A204.1 (cell line): ENCODE measurements around the gene KLK10.

Experiments
- FAIRE-seq: peaks from 2 replicates; lab custom pipeline; 2012; peaks lifted over from hg19 to GRCh38; lab: Jason Lieb, UNC

The KLK10 gene

DNA sequence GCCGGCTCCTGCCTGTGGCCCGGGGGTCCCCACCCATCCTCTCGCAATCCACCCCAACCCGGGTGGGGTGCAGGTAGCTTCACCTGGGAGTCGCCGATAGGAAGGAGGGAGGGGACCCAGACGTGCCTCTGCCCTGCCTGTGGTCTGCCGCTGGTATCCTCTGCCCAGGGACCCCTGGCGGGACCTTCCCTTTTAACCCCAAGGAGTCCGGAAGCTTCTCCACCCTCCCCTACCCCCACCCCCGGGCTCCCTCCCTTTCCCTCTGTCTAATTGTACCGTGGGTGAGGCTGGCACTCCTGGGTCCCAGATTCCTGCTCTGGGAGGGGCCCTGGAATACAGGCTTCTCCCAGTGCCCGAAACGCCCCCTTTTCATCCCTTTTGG lies at the start of gene KLK10:
Gene KLK10, minus strand, starts transcription at position 166 of the 382 bp plus-strand sequence. CDS start 579 bp downstream, outside the sequence.
- no peak for FAIRE-seq

DNA sequence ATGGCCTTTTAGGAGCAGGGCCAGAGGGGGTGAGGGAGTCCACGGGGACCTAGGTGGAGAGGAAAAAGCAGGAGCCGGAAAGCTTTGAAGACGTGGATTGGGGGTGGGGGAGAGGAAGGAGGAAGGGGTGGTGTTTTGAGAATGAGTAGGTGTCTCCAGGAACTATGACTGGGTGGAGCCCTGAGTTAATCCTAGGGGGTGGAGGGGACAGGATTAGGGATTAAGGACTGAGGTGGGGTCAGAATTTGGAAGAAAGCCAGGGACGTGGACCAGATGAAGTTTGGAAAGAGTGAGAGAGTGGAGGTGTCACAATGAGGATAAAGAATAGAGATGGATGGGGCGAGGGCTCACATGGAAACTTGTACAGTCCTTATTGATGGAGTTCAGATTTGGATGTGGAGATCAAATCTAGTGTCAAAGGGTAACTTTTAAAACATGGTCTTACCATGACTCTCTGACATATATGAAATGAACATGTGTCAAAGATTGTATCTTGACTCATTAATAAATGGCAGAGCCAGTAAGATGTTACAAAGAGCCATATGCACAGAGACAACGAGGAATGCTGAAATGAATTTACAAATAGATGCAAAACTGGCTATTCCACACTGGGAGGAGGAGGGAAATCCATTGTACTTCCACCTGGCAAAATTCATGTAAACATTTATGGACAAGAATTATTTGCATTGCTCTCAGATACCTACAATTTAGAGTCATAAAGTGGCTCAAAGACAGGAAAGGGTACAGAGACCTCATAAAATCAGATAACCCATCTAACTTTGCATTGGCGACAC lies 47.1 kb upstream of the KLK10 start:
- no peak for FAIRE-seq

DNA sequence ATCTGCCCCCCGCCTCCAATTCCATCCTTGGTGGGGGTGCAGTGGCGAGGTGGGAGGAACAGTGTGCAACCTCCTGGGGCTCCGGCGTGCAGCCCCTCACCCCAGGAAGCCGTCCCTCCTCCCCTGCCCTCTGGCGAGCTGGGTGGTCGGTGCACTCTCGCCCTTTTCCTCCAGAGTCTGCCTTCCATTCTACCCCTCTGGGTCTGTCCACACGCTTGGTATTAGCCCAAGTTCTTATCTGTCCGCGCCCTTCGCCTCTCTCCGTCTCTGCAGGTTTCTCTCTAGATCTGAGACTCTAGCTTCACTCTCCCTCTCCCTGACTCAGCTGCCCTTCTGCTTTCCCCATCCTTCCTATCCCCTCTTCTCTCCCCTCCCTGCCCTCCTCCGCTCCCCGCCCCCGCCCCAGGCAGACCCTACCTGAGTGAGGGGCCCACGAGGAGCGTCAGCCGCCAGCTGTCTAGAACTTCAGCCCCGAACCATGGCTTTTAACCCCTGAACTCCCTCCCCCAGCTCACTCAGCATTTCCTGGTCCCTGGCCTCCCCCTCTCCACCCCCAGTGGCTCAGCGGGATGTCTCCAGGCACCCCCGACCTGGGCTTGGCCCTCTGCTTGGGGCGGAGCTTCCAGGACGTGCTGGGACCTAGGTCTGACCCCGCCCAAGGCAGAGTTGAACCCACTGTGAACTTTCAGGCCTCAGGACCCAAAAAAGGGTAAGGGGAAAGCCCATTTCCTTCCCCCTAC lies 45.9 kb upstream of the KLK10 start:
- no peak for FAIRE-seq

- FAIRE-seq: no peak
Observed at GRCh38 chr19:51064534-51065220, 45.2 kb upstream of the KLK10 start, which contains the start of gene KLK13. Gene KLK13 (minus strand): TSS chr19:51065092. CDS start chr19:51065067, 25 bp downstream.

- no peak for FAIRE-seq
Observed at GRCh38 chr19:51063664-51064063, 44.2 kb upstream of the KLK10 start.

DNA sequence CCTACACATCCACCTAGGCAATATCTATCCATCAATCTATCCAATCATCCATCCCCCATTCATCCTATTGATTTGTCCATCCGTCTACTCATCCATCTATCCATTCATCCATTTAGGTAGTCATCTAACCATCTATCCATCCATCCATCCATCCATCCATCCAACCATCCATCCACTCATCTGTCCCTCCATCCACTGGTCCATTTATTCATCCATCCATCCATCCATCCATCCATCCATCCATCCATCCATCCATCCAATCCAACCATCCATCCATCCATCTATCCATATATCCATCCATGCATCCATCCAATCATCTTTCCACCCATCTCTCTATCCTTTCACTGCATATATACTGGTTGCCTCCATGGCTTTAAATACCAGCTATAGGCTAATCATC lies 41.5 kb upstream of the KLK10 start:
- no peak for FAIRE-seq

- no peak for FAIRE-seq
Observed at GRCh38 chr19:51060336-51060735, 40.8 kb upstream of the KLK10 start.

DNA sequence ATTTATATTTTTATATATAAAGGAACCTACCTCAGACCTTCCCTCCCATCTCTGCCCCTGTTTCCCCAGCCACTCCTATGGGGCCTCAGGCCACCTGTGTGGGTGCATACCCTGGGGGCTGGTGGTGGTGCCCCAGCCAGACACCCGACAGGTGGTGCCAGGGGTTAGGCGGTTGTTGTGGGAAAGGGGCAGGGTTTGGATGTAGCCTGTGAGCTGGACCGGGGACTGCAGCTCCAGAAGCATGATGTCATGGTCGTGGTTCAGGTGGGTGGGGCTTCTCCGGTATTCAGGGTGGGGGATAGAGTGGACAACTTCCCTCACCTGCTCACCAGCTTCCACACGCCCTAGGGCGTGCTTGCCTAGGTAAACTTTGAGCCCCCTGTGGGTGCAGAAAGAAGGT lies 40.2 kb upstream of the KLK10 start:
- no peak for FAIRE-seq

DNA sequence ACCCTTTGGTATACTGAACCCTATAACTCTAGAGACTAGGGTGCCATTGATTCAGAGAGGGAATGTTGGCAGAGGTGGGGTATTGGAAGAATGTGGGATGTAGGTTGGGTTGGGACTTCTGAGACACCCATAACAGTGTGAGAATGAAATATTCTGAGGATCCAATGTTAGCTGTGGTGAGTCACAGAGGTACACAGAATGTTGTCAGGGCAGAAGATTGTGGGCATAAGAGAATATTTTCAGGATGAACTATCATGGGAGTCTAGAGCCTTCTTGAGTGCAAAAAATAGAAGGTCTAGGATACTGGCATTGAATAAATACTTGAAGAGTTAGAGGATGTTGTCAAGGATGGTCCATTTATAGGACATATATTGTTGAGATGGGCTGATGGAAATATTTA lies 36.4 kb upstream of the KLK10 start:
- FAIRE-seq: no peak

DNA sequence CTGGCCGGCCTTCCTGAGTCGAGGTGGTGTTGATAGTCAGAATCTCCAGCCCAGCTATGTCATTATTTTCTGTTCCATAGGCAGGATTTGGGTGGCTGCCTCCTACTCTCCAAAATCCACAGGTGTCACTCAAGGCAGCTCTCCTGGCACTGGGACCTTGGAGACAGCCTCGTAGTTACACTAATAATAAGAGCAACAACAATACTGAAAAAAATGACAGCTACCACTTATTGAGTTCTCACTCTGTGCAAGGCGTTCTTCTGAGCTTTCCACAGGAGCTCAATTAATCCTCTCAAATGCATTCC lies 27.5 kb upstream of the KLK10 start:
- FAIRE-seq: no peak

GRCh38 chr19:51044327-51044726 lies 24.8 kb upstream of the KLK10 start:
- FAIRE-seq: no peak

DNA sequence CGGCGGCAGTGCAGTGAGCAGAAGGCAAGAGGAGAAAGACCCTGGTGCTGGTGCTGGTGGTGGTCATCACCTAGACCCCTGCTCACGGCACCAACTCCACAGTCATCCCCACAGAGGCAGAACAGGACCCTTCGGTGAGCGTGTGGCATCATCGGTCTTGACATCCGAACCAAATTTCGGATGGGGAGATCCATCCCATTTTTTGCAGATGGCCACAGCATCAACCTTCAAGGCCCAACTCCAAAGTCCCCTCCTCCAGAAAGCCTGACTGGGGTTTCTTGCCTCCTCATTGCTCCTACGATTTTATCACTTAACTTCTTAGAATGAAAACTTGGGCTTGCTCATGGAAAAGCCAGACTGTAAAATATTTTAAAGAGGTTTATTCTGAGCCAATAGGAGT lies 24.0 kb upstream of the KLK10 start:
- no peak for FAIRE-seq

GRCh38 chr19:51040151-51040550 lies 20.6 kb upstream of the KLK10 start:
- FAIRE-seq: no peak

- FAIRE-seq: no peak
Observed at GRCh38 chr19:51036519-51036918, 17.0 kb upstream of the KLK10 start.

GRCh38 chr19:51034704-51035103 lies 15.2 kb upstream of the KLK10 start, which contains the start of gene KLK12:
Gene KLK12 (minus strand): TSS chr19:51035002. CDS start chr19:51034621, 381 bp downstream.
- FAIRE-seq: no peak

- no peak for FAIRE-seq
Observed at GRCh38 chr19:51031880-51032225, 12.3 kb upstream of the KLK10 start.

DNA sequence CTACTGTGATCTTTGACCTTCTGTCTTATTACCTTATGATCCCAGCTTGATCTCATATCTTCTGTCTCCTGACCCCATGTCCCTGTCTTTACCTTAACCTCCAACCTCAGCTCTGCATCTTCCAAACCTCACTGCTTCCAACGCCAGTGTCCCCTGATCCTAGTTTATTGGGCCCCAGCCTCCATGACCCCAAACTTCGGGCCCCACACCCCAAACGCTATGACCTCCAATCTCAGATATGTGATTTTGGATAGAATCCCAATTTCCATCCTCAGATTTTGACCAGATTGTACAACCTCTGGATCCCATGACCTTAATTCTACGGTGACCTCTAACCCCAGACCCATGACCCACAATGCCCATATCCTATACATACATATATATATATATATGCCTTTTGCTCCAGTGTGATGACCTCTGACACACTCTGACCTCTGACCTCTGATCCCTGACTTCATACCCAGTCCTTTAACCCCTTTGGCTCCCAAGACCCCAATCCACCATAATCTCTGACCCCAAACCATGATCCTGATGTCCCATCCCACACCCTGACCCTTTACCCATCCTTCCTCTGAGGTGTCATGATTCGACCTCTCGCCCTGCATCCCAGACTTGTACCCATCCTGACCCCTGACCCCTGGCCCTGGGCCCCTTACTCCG lies 11.8 kb upstream of the KLK10 start:
- no peak for FAIRE-seq

- FAIRE-seq: no peak
Observed at GRCh38 chr19:51030631-51031030, 11.1 kb upstream of the KLK10 start.

- FAIRE-seq: no peak
Observed at GRCh38 chr19:51029718-51030117, 10.2 kb upstream of the KLK10 start.

- FAIRE-seq: no peak
Observed at GRCh38 chr19:51027873-51028272, 8.4 kb upstream of the KLK10 start.

GRCh38 chr19:51027126-51027806 lies 7.8 kb upstream of the KLK10 start:
- FAIRE-seq: no peak

DNA sequence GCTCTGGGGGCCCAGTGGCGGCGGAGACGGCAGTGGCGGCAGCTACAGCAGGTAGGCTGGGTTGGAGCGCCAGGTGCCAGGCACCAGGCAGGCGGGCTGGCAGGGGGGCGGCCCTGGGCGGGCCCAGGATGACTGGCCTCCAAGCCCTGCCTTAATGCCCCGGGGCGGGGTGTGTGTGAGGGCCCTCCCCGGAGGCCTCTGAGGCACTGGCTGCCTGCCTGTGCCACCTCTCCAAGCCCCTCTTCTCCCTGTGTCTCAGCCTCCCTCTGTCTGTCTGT lies 7.0 kb upstream of the KLK10 start, which contains the start of gene KLK11:
Gene KLK11, minus strand, starts transcription at position 63 of the 278 bp plus-strand sequence. CDS start 985 bp downstream, outside the sequence.
- no peak for FAIRE-seq
